SK-N-SH treated with all-trans-retinoic acid at 6 μM for 48 hours (cell line): ENCODE results near the gene RHNO1.
"Not testable (repeated sequence)": the region's sequence is repeated elsewhere in the genome, so short reads cannot be mapped to it uniquely, and the experiment has no call there.

Source experiments
- ATAC-seq: fragments of 200-7000 bp; cut with Tn5 transposase; 3 replicates; pipeline ENCODE4 v1.9.1; 2020; ENCODE audit warnings: mild to moderate bottlenecking, moderate library complexity
- ARNTL ChIP-seq: fragments of 450-650 bp; formaldehyde crosslinking; IDR thresholded peaks from 2 replicates; pipeline ENCODE4 v1.5.0; 2020; ENCODE audit warnings: low read depth, mild to moderate bottlenecking, moderate library complexity, borderline replicate concordance
- BACH2 ChIP-seq: fragments of 250-450 bp; sonication (Bioruptor Pico); IDR thresholded peaks from 2 replicates; pipeline ENCODE4 v1.9.0; 2021; ENCODE audit warnings: mild to moderate bottlenecking, borderline replicate concordance
- CREB5 ChIP-seq: fragments of 250-450 bp; sonication (Bioruptor Pico); IDR thresholded peaks from 2 replicates; pipeline ENCODE4 v1.5.1; 2020; ENCODE audit warnings: low read depth, mild to moderate bottlenecking, moderate library complexity
- CSDC2 ChIP-seq: fragments of 250-450 bp; sonication (Bioruptor Pico); IDR thresholded peaks from 2 replicates; pipeline ENCODE4 v1.5.0; 2020; ENCODE audit warnings: mild to moderate bottlenecking, moderate library complexity
- CSRNP3 ChIP-seq: fragments of 250-450 bp; sonication (Bioruptor Pico); IDR thresholded peaks from 2 replicates; pipeline ENCODE4 v1.5.1; 2021; ENCODE audit warnings: mild to moderate bottlenecking, moderate library complexity
- ESRRG ChIP-seq: fragments of 250-450 bp; sonication (Bioruptor Pico); IDR thresholded peaks from 2 replicates; pipeline ENCODE4 v1.6.1; 2021; ENCODE audit warnings: mild to moderate bottlenecking
- GLIS3 ChIP-seq: fragments of 250-450 bp; sonication (Bioruptor Pico); IDR thresholded peaks from 2 replicates; pipeline ENCODE4 v1.5.0; 2020; ENCODE audit warnings: mild to moderate bottlenecking, moderate library complexity
- ISL1 ChIP-seq: fragments of 250-450 bp; sonication (Bioruptor Pico); IDR thresholded peaks from 2 replicates; pipeline ENCODE4 v2.1.2; 2022; ENCODE audit warnings: mild to moderate bottlenecking, moderate library complexity
- OSR1 ChIP-seq: fragments of 250-450 bp; sonication (Bioruptor Pico); IDR thresholded peaks from 2 replicates; pipeline ENCODE4 v1.8.0; 2022; ENCODE audit warnings: moderate library complexity, mild to moderate bottlenecking, inconsistent platforms
- PATZ1 ChIP-seq: fragments of 250-450 bp; sonication (Bioruptor Pico); IDR thresholded peaks from 2 replicates; pipeline ENCODE4 v1.8.0; 2020; ENCODE audit warnings: mild to moderate bottlenecking, moderate library complexity, borderline replicate concordance
- POU6F1 ChIP-seq: fragments of 250-450 bp; sonication (Bioruptor Pico); IDR thresholded peaks from 2 replicates; pipeline ENCODE4 v1.8.0; 2021; ENCODE audit warnings: low read depth, mild to moderate bottlenecking, moderate library complexity, borderline replicate concordance
- PPARA ChIP-seq: fragments of 250-450 bp; sonication (Bioruptor Pico); IDR thresholded peaks from 2 replicates; pipeline ENCODE4 v1.5.0; 2020; ENCODE audit warnings: mild to moderate bottlenecking, borderline replicate concordance
- RARB ChIP-seq: fragments of 250-450 bp; sonication (Bioruptor Pico); IDR thresholded peaks from 2 replicates; pipeline ENCODE4 v1.8.0; 2021; ENCODE audit warnings: mild to moderate bottlenecking, moderate library complexity
- SNAI2 ChIP-seq: fragments of 250-450 bp; sonication (Bioruptor Pico); IDR thresholded peaks from 2 replicates; pipeline ENCODE4 v1.5.0; 2020; ENCODE audit warnings: mild to moderate bottlenecking, moderate library complexity
- TOX ChIP-seq: fragments of 250-450 bp; sonication (Bioruptor Pico); IDR thresholded peaks from 2 replicates; pipeline ENCODE4 v1.8.0; 2021; ENCODE audit warnings: mild to moderate bottlenecking, moderate library complexity, borderline replicate concordance
- TSHZ2 ChIP-seq: fragments of 250-450 bp; sonication (Bioruptor Pico); IDR thresholded peaks from 2 replicates; pipeline ENCODE4 v1.5.0; 2020; ENCODE audit warnings: mild to moderate bottlenecking, moderate library complexity
- ZC3H10 ChIP-seq: fragments of 250-450 bp; sonication (Bioruptor Pico); IDR thresholded peaks from 2 replicates; pipeline ENCODE4 v1.5.1; 2021; ENCODE audit warnings: mild to moderate bottlenecking, moderate library complexity
- ZFP3 ChIP-seq: fragments of 250-450 bp; sonication (Bioruptor Pico); IDR thresholded peaks from 2 replicates; pipeline ENCODE4 v1.5.0; 2020; ENCODE audit warnings: mild to moderate bottlenecking, moderate library complexity
- ZFP30 ChIP-seq: fragments of 450-650 bp; formaldehyde crosslinking; IDR thresholded peaks from 2 replicates; pipeline ENCODE4 v1.5.0; 2022; ENCODE audit warnings: mild to moderate bottlenecking, moderate library complexity
- ZNF565 ChIP-seq: fragments of 450-650 bp; formaldehyde crosslinking; conservative IDR thresholded peaks from 2 replicates; pipeline ENCODE4 v1.5.0; 2020; ENCODE audit warnings: low read depth, mild to moderate bottlenecking, moderate library complexity
- ZNF70 ChIP-seq: fragments of 450-650 bp; formaldehyde crosslinking; IDR thresholded peaks from 2 replicates; pipeline ENCODE4 v1.5.0; 2020; ENCODE audit warnings: mild to moderate bottlenecking, moderate library complexity
- ZNF8 ChIP-seq: fragments of 450-650 bp; formaldehyde crosslinking; IDR thresholded peaks from 2 replicates; pipeline ENCODE4 v1.5.0; 2020; ENCODE audit warnings: mild to moderate bottlenecking, moderate library complexity

RHNO1 gene

GRCh38 chr12:2862876-2863275 is 14.1 kb upstream of the RHNO1 start:
- ATAC-seq: no peak
- no peak for TF ChIP-seq SNAI2 (CRISPR knock-in tag)
- no peak for TF ChIP-seq ESRRG (CRISPR knock-in tag)
- no peak for TF ChIP-seq ZC3H10 (CRISPR knock-in tag)
- no peak for TF ChIP-seq RARB (CRISPR knock-in tag)
- TF ChIP-seq BACH2 (CRISPR knock-in tag): no peak
- no peak for TF ChIP-seq ZFP30 (CRISPR knock-in tag)
- TF ChIP-seq CREB5 (CRISPR knock-in tag): no peak
- TF ChIP-seq ISL1 (CRISPR knock-in tag): no peak
- TF ChIP-seq POU6F1: no peak
- TF ChIP-seq TOX (CRISPR knock-in tag): no peak
- no peak for TF ChIP-seq CSRNP3 (CRISPR knock-in tag)
- TF ChIP-seq OSR1: no peak
- no peak for TF ChIP-seq PATZ1 (CRISPR knock-in tag)
- TF ChIP-seq GLIS3: no peak
- no peak for TF ChIP-seq PPARA (CRISPR knock-in tag)
- TF ChIP-seq ZNF565 (CRISPR knock-in tag): no peak
- TF ChIP-seq CSDC2: no peak
- no peak for TF ChIP-seq ZNF8
- no peak for TF ChIP-seq ARNTL
- TF ChIP-seq ZNF70 (CRISPR knock-in tag): no peak
- TF ChIP-seq, all 23 proteins: peak for 0

- ATAC-seq: not testable (repeated sequence)
These were observed 13.6 kb upstream of the RHNO1 start for GRCh38 chr12:2863402-2863801.

- no peak for TF ChIP-seq ISL1 (CRISPR knock-in tag)
- TF ChIP-seq POU6F1: no peak
- TF ChIP-seq BACH2 (CRISPR knock-in tag): no peak
- no peak for TF ChIP-seq SNAI2 (CRISPR knock-in tag)
- TF ChIP-seq ZFP3: no peak
- TF ChIP-seq ZNF565 (CRISPR knock-in tag): no peak
- TF ChIP-seq RARB (CRISPR knock-in tag): no peak
- TF ChIP-seq TSHZ2 (CRISPR knock-in tag): no peak
- no peak for TF ChIP-seq ESRRG (CRISPR knock-in tag)
- no peak for TF ChIP-seq ZFP30 (CRISPR knock-in tag)
- no peak for TF ChIP-seq CSDC2
- TF ChIP-seq PPARA (CRISPR knock-in tag): no peak
- no peak for TF ChIP-seq ZNF70 (CRISPR knock-in tag)
- no peak for TF ChIP-seq GLIS3
- TF ChIP-seq, all 23 proteins: peak for 0
- ATAC-seq: no peak
These were observed 12.8 kb upstream of the RHNO1 start for GRCh38 chr12:2864198-2864597.

GRCh38 chr12:2868986-2869632 is 7.9 kb upstream of the RHNO1 start:
- not testable (repeated sequence) for ATAC-seq
